T47D (cell line): ENCODE data around the gene AKAP6.

Experiments
- DNase-seq, 2 experiments: peaks; one replicate each; pipeline versions ENCODE4 v3.0.0 to v3.0.0-alpha.2; 2011 to 2012; ENCODE audit warnings: low read depth in 1 of 2, low spot score in 1 of 2
- JUND ChIP-seq: IDR thresholded peaks from 2 replicates; pipeline ENCODE4 v1.6.1; 2012; ENCODE audit warnings: low read depth
- in situ Hi-C: cut with HindIII; loops from 2 replicates; pipeline ENCODE4 v1.10.0; 2016; ENCODE audit warnings: low sequenced_read_pairs, low pct_unique_long_range_greater_than_20kb

Gene AKAP6

DNA sequence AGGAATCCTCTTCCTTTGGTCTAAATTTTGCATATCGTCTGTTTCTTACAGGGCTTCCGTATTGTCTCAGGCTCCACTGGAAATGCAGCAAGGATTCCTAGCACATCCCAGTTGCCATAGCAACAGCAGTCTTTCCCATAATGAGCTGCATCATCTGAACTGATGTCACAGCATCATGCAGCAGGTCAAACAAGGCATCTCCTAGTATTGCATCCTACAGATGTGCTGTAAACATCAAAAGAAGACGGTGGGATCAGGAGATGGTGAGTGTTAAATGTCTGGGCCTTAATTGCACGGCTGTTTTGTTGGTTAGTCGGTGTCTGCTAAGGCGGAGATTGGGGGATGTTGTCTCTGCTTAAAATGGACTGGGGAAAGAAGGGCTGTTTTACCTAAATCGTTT lies at the start of gene AKAP6:
AKAP6 (plus strand) TSS at position 153 of the 400 bp plus-strand sequence. CDS start 104,196 bp downstream, outside the sequence.
- TF ChIP-seq JUND, result no peak
- no peak for DNase-seq
- in situ Hi-C loops, result no loop called here

- TF ChIP-seq JUND, result no peak
- in situ Hi-C loops, result no loop called here
- DNase-seq, result no peak
Measured at GRCh38 chr14:32286602-32287001, 42.5 kb upstream of the AKAP6 start.

DNA sequence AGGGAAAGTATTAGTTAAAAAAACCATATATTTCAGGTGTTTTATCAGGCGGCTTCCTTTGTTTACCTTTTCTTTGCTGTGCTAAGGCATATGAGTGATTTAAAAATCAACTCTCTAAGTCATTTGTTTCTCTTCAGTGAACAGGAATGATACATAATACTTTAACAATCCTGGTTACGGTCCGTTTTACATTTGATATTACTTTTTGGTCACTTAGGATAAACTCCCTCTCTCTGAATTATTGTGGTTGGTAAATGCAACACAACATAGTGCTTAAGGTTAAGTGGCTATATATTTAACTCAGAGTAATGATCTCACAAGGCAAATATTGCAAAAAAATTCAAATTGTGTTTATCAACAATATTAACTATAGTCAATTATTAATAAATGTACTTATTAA lies 32.7 kb upstream of the AKAP6 start:
- TF ChIP-seq JUND, result no peak
- no peak for DNase-seq

GRCh38 chr14:32298346-32298745 lies 30.8 kb upstream of the AKAP6 start:
- TF ChIP-seq JUND, result no peak
- in situ Hi-C loops, result no loop called here

More for the DNA sequence above, 32.7 kb upstream of the AKAP6 start:
- in situ Hi-C loops, result no loop called here

GRCh38 chr14:32300136-32300535 lies 29.0 kb upstream of the AKAP6 start:
- no peak for DNase-seq
- no peak for TF ChIP-seq JUND
- in situ Hi-C loops, result no loop called here

More at GRCh38 chr14:32298346-32298745, 30.8 kb upstream of the AKAP6 start:
- DNase-seq, result no peak

DNA sequence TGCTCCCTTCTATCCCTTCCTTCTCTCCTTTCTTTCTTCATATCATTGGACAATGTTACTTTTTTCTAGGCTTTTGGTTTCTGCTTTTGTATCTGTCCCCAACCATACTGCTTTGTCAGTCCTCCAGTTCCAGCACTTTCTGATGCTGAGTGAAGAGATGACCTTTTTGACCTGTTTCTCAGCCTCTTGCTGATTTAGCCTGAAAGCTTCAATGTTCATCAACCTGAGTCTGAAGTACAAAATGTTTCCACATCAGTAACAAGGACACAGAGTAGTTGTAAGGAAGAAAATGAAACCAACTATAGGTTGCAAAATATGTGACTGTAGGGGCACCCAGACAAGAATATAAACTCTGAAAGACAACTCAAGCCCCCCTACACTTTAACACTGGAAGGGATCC lies 25.2 kb upstream of the AKAP6 start:
- in situ Hi-C loops, result no loop called here
- TF ChIP-seq JUND, result no peak
- no peak for DNase-seq

- no peak for DNase-seq
- TF ChIP-seq JUND, result no peak
- in situ Hi-C loops, result no loop called here
Measured at GRCh38 chr14:32304296-32304695, 24.8 kb upstream of the AKAP6 start.

DNA sequence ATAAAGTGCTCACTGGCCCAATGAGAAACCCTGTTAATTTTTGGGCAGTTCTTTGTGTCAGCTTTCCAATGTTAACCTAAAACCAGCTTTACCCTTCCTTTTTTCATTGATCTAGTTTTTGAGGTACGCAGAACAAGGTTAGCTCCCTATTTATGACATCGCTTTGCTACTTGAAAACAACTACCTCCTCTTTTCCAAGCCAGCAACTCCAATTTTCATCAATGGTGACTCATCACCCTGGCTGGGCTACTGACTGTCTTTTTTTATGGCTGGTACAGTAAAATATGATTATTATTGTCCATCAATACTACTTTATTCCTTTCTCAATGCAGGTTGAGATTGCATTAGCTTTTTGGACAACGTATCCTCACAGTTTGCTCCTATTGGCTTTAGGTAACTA lies 22.5 kb upstream of the AKAP6 start:
- TF ChIP-seq JUND, result no peak
- in situ Hi-C loops, result no loop called here

DNA sequence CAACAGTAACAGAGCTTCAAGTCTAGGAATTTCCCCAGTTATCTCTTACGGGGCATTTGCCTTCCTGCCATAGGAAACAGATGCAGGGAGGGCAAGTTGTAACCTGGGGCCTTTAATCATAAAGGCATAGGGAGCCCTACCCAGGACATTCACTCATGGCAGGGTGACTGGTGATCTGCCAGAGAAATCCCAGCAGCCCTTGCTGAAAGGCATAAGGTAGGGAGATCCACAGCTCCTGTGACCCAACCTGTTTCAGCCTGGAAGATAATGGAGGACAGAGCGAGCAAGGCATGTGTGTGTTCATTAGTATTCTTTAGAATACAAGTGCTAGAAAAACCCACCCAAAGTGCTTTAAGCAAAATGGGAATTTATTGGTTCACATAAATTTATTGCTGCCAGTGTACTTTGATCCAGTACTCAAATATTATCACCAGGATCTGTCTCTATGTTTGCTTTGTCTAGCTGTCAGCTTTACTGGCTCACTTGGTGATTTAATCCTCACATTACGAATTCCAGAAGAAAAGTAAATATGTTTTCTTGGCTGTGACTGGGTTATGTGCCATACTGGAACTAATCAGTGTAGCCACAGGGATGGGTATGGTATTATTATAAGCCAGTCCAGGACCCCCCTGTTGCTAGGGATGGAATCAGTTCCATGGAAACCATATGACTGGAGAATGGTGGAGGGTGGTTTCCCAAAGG lies 21.1 kb upstream of the AKAP6 start:
- TF ChIP-seq JUND, result peak; percentile 98
- in situ Hi-C loops, result no loop called here
- DNase-seq, result peak; percentile 45 to 88

More for the DNA sequence above, 22.5 kb upstream of the AKAP6 start:
- DNase-seq, result no peak

- in situ Hi-C loops, result no loop called here
- TF ChIP-seq JUND, result no peak
- DNase-seq, result no peak
Measured at GRCh38 chr14:32310876-32311275, 18.2 kb upstream of the AKAP6 start.

- TF ChIP-seq JUND, result peak; percentile 62; the same call in 1 of the 2 replicates
- DNase-seq, result peak in 1 of 2 experiments; percentile 72
- in situ Hi-C loops, result no loop called here
Measured at GRCh38 chr14:32311294-32312009, 17.6 kb upstream of the AKAP6 start.

- no peak for DNase-seq
- TF ChIP-seq JUND, result no peak
- in situ Hi-C loops, result no loop called here
Measured at GRCh38 chr14:32312010-32312331, 17.1 kb upstream of the AKAP6 start.

- TF ChIP-seq JUND, result peak; percentile 73; the same call in 1 of the 2 replicates
- in situ Hi-C loops, result no loop called here
- DNase-seq, result peak; percentile 11 to 73
Measured at GRCh38 chr14:32313844-32314376, 15.2 kb upstream of the AKAP6 start.
